GM18508 (cell line): ENCODE data around the gene SLC16A1.
"Not testable (repeated sequence)": the region's sequence is repeated elsewhere in the genome, so short reads cannot be mapped to it uniquely, and the experiment has no call there.

Experiments used
- ATAC-seq: cut with Tn5 transposase; IDR thresholded peaks from one replicate; pipeline ENCODE4 v1.9.1; 2021; ENCODE audit warnings: moderate number of reproducible peaks; ENCODE audit not compliant: insufficient read depth, unreplicated experiment

SLC16A1 gene

GRCh38 chr1:112929979-112930378 is 26.0 kb downstream of the SLC16A1 start:
- ATAC-seq, result no peak

- ATAC-seq, result no peak
Observed at GRCh38 chr1:112927462-112927990, 28.5 kb downstream of the SLC16A1 start.

DNA sequence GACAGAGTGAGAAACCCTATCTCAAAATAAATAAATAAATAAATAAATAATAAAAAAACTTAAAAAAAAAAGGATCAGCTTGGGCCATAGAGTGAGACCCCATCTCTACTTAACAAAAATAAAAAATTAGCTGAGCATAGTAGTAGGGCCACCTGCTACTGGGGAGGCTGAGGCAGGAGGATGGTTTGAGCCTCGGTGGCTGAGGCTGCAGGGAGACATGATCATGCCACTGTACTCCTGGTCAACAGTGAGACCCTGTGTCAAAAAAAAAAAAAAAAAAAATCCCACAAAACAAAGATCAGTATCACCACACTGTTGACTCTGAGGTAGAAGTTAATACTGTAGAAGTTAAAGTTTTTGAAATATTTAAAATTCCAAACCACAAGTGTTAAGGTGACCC is 29.1 kb downstream of the SLC16A1 start:
- ATAC-seq, result no peak

DNA sequence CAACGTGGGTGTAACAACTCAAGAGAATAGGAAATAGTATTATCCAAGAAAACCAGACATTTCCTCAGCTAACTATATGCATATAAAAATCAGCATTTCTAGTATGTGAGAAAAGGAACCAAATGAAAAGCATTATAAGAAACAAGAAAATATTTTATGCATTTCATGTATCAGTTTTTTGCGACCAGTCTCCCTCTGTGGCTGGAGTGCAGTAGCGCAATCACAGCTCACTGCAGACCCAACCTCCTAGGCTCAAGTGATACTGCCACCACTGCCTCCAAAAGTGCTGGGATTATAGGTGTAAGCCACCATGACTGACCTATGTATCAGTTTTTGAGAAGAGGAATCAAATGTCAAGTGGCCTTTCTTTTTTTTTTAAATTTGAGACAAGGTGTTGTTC is 31.0 kb downstream of the SLC16A1 start:
- no peak for ATAC-seq

DNA sequence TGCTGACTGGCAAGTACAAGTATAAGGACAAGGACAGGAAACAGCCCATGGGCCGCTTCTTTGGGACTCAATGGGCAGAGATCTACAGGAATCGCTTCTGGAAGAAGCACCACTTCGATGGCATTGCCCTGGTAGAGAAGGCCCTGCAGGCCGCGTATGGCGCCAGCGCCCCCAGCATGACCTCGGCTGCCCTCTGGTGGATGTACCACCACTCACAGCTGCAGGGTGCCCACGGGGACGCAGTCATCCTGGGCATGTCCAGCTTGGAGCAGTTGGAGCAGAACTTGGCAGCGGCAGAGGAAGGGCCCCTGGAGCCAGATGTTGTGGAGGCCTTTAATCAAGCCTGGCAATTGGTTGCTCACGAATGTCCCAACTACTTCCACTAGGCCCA is 32.0 kb downstream of the SLC16A1 start:
- no peak for ATAC-seq

DNA sequence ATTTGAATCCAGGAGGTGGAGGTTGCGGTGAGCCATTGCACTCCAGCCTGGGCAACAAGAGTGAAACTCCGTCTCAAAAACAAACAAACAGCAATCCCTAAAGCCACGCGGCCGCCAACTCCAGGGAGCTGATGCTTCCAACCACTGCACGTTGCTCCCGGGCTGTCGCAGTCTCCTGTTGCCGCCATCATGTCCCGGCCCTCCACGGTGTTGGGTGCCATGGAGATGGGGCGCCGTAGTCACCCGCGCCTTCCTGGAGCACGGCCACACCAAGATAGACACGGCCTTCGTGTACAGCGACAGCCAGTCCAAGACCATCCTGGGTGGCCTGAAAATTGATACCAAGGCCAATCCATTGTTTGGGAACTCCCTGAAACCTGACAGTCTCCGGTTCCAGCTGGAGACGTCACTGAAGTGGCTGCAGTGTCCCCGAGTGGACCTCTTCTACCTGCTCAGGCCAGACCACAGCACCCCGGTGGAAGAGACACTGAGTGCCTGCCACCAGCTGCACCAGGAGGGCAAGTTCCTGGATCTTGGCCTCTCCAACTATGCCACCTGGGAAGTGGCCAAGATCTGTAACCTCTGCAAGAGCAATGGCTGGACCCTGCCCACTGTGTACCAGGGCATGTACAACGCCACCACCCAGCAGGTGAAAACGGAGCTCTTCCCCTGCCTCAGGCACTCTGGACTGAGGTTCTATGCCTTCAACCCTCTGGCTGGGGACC is 32.6 kb downstream of the SLC16A1 start:
- ATAC-seq, result no peak

DNA sequence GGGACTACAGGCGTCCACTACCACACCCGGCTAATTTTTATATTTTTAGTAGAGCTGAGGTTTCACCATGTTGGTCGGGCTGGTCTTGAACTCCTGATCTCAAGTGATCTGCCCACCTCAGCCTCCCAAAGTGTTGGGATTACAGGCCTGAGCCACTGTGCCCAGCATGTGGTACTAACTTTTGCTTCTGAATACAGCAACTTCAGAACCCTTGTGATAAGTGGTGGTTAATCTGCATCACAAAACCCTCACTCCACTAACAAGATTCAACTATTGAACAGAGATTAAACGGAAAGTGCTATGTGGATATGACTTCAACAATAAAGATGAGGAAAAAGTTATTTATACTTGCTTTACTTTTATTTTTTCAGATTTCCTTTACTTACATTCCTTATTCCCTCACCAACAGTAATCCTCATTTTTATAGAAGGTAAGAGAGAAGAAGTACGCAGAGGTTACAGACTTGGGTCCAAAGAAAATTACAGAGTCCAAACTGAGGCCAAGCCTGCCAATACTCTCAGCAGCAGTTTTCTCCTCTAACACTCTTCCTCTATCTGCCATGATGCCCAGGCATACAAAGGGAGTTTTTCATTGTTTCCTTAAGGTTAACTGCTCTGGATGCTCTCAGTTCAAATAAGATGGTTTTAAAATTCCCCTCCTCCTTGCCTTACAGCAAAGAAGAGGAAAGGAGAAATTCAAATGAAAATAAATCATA is 44.3 kb downstream of the SLC16A1 start:
- no peak for ATAC-seq

DNA sequence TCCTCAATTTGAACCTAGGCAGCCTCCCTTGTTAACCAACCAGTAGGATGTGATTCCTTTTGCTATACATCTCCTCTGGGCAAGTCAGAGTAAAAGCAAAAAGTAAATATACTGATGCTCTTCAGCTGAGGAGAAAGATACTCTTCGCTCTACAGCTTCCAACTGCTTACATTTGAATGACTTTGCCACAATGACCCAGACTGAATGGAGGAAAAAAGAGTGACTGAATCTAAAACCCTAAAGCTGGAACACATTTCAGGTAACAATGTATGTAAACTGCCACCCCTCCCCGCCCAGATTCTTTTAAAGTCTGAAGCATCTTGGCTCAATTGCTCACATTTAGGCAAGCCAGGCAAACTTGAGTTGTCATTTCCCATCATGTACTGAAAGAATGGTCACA is 46.1 kb downstream of the SLC16A1 start:
- ATAC-seq, result no peak

DNA sequence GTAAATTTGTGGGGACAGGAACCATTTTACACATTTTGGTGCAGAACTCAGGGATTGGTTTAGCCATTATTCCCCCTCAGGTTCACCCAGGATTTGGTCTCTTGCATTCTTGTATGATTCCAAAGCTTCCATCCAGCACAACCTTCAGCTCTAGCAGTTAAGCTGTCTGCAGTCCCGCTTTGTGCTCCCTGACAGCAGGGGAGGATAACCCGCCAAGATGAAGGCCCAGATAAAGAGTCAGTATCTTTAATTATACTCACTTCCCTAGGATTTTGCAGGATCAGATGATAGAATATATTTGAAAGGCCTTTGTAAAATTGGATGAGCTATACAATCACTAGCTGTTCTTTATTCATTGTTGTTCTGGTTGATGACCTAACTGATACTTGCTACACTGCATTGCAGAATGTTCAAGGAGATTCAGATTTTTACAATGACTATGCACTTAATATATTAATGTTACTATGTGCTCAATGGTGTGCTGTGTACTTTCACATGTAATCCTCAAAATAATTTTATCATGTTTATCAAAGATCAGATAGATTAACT is 49.8 kb downstream of the SLC16A1 start:
- no peak for ATAC-seq

- no peak for ATAC-seq
Observed at GRCh38 chr1:112905395-112906149, 50.4 kb downstream of the SLC16A1 start.

DNA sequence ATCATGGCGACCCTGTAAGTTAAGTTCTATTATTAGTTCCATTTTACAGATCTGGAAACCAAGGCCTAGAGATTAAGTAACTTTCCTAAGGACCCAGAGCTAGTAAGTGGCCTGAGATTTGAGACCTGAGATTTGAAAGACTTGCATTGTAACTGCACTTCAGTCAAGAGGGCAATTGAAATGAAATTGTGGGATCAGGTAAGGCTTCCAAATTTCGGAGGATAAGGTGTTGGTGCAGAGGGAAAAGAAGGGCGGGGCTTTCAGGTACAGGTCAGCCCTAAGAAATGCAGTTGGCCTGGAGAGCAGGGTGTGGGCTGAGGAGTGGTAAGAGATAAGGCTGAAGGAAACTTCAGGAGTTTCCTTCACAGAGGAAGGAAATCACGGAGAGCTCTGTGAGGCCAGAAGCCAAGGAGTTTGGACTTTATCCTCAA is 51.1 kb downstream of the SLC16A1 start:
- no peak for ATAC-seq

DNA sequence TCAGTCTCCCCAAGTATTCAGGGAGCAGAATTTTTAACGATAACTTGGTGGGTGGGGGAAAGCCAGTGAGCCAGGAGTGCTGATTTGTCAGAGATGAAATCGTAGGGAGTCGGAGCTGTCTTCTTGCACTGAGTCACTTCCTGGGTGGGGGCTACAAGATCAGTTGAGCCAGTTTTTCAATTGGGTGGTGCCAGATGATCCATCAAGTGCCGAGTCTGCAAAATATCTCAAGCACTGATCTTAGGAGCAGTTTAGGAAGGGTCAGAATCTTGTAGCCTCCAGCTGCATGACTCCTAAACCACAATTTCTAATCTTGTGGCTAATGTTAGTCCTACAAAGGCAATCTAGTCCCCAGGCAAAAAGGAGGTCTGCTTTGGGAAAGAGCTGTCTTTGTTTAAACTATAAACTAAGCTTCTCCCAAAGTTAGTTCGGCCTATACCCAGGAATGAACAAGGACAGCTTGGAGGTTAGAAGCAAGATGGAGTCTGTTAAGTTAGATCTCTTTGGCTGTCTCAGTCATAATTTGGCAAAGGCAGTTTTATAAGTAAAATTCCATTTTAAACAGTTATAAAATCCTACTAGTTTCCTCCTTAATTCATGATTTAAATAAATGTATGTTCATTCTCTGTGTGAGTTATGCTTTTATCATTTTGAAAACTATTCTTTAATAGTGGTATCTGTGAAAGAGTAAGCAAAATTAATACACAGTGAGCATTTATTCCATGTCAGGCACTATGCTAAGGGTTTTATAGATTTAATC is 51.7 kb downstream of the SLC16A1 start:
- no peak for ATAC-seq

DNA sequence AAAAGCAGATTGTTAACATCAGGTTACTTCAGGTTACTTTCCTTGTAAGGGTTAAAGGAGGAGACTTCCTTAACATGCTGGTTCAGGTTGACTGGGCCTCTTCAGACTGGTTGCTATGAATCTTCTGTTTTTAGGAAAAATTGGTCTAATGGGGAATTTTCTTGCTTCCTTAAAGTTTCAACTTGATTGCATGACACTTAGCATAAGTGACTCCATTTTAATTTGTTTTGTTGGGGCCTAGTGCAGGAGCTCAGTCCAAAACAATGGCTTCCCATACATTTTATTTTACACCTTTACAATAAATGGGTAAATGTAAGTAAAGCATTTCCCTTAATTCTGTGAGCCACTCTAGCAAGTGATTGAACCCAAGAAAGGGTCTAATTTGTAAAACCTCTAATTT is 53.8 kb downstream of the SLC16A1 start:
- no peak for ATAC-seq

DNA sequence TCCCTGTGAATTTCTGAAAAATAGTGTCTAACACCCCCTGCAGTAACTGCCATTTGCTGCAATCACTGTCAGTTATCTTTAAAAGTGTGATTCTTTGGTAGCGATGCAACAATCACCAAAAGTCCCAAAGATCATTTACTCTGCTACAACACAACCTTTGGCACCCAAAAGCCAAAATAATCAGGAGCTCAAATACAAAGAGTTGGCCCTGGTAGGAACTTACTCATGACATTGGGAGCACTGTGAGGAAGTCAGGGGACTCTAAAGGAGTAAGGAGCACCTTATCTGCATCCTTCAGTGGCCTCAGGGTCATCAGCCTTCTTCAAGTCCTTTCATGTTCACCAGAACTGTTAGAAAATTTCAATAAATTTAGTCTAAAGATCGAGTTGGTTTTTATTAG is 54.6 kb downstream of the SLC16A1 start:
- no peak for ATAC-seq

DNA sequence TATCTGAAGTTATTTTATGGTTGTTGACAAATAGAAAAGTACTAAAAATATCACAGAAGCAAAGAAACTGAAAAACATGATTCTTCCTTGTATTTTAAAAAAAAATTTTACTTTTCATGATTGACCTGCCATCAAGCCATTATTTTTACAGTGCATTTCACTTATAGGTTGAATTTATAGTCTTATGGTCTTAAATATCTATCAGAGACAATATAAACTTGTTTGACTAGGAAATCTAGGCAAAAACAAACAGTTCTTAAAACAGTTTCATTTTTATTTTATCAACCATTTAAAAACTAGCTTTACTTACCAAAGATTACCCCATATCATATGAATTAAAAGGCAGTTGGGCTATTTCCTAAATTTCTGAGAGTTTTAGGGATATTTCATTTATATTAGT is 59.2 kb downstream of the SLC16A1 start:
- ATAC-seq, result no peak

- ATAC-seq, result no peak
Observed at GRCh38 chr1:112894561-112895011, 61.4 kb downstream of the SLC16A1 start.

GRCh38 chr1:112894010-112894292 is 62.0 kb downstream of the SLC16A1 start:
- ATAC-seq, result no peak

- ATAC-seq, result no peak
Observed at GRCh38 chr1:112893288-112894009, 62.5 kb downstream of the SLC16A1 start.

- ATAC-seq, result not testable (repeated sequence)
Observed at GRCh38 chr1:112889906-112890305, 66.1 kb downstream of the SLC16A1 start.
